H1 (cell line): Measurements from ENCODE around the gene BAZ2B. TPM values are rescaled to one million over a fixed set of nuclear protein-coding genes. Genes with fewer than 3 reads are reported as not detected.

Experiments used
- GABPA ChIP-seq: IDR thresholded peaks from 2 replicates; pipeline ENCODE4 v1.6.1; 2011; ENCODE audit warnings: mild to moderate bottlenecking, low read length, moderate library complexity, borderline replicate concordance; ENCODE audit not compliant: insufficient read depth
- RBBP5 ChIP-seq: IDR thresholded peaks from 2 replicates; pipeline ENCODE4 v1.7.1; 2012; ENCODE audit warnings: low read depth, mild to moderate bottlenecking, inconsistent platforms, low read length, moderate library complexity, borderline replicate concordance
- TEAD4 ChIP-seq: IDR thresholded peaks from 2 replicates; pipeline ENCODE4 v1.6.1; 2012; ENCODE audit warnings: low read depth, low read length, inconsistent platforms, mixed read lengths
- polyA plus RNA-seq, 7 experiments: library from polyadenylated mRNA; depleted of rRNA in 3 of 7; stranded (reverse) in 5 of 7; unstranded in 2 of 7; fragments of >200 nt in 5 of 7; fragments of 200-250 nt in 2 of 7; gene quantifications; 1 replicate in 5 of 7; 2 replicates in 1 of 7; 4 replicates in 1 of 7; pipeline versions ENCODE4 v1.2.1 to v1.2.3, GENCODE V29; 2011 to 2013; ENCODE audit warnings: missing spikeins in 2 of 7, mixed read lengths in 2 of 7
- total RNA-seq: library from RNA; stranded (reverse); fragmentation: NEBNext Ultra II Directional; extraction: Animal tissue kit (Norgen Biotek cat#: 25700); gene quantifications from 2 replicates; pipeline ENCODE4 v1.2.1, GENCODE V29; 2021
- TF ChIP-seq, protein P1 (sequence below): IDR thresholded peaks from 2 replicates; pipeline ENCODE4 v1.6.1; 2011; ENCODE audit warnings: low read depth, mild to moderate bottlenecking, low read length; ENCODE audit not compliant: insufficient read depth

BAZ2B gene
- total and polyA plus RNA-seq, 2 of the 8 experiments (the other 6 are each of a cell fraction or from before 2014, with no cell fraction given) = 15.2 to 46.3 TPM

DNA sequence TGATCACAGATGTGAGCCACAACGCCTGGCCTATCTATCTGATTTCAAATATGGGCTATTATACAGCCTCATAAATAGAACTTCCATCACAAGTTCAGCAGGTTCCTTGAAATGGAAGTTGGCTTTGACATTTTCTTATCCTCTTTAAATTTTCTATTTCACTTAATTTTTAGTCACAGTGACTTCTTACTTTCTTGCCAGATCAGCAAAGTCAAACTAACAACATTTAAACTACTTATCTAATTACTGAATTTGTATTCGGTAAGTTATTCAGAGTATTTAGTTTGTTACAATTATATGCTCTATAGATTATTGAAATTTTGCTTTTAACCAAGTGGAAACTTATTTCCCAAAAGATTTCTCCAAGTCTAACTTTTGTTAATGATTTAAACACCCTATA, 108.2 kb downstream of the BAZ2B start (continued):
- no peak for TF ChIP-seq RBBP5
- TF ChIP-seq, protein P1, sequence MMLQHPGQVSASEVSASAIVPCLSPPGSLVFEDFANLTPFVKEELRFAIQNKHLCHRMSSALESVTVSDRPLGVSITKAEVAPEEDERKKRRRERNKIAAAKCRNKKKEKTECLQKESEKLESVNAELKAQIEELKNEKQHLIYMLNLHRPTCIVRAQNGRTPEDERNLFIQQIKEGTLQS = no peak
- no peak for TF ChIP-seq TEAD4
- no peak for TF ChIP-seq GABPA
